Effector CD4-positive, alpha-beta T cell (primary cell): Measurements from ENCODE around the gene RAB11B.
A peak's percentile ranks its signal among the peaks of the same experiment; 100 is the strongest.
"Not testable (repeated sequence)": the region's sequence is repeated elsewhere in the genome, so short reads cannot be mapped to it uniquely, and the experiment has no call there.

Experiments
- DNase-seq: peaks from one replicate; pipeline ENCODE4 v3.0.0-alpha.2; 2020

Gene RAB11B

GRCh38 chr19:8430650-8431049, 40.5 kb downstream of the RAB11B start:
- DNase-seq, result no peak

GRCh38 chr19:8438236-8438635, 48.1 kb downstream of the RAB11B start:
- no peak for DNase-seq

GRCh38 chr19:8441725-8442544, 51.8 kb downstream of the RAB11B start:
- DNase-seq, result no peak

- not testable (repeated sequence) for DNase-seq
Observed at GRCh38 chr19:8444140-8444676, 54.0 kb downstream of the RAB11B start.

DNA sequence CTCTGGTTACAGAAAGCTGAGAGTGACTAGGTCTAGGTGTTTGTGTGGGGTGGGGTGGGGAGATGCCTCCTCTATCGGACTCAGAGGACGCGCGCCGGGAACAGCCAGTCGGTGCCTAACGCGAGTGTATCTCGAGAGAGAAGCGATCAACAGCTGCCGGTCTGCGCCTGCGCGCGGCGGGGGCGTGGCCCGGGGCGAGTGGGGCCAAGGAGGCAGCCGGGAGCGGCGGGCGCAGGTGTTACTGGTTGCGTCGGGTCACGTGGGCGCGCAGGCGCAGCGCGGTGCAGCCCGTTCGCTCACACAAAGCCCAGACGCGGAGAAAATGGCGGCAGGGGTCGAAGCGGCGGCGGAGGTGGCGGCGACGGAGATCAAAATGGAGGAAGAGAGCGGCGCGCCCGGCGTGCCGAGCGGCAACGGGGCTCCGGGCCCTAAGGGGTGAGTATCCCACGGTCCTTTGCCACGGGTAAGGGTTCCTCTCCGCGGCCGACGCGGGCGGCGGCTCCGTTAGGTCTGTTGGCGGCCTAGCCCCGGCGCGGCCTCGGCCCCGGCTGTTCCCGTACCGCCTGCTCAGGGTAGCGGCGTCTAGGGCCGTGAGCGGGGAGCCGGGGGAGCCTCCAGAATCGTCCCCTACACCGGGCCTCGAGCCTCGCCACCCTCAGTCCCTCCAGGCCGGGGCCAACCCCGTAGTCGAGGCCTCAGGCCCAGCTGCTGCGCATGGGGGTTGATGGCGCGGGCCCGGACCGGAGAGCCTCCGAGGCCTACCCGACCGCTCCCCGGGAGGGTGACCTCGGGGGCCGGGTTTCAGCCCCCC, 54.7 kb downstream of the RAB11B start, which contains the start of gene HNRNPM:
HNRNPM (plus strand) TSS at position 299 of the 811 bp plus-strand sequence; CDS start at position 323, 24 bp downstream.
- peak; percentile 100 for DNase-seq

DNA sequence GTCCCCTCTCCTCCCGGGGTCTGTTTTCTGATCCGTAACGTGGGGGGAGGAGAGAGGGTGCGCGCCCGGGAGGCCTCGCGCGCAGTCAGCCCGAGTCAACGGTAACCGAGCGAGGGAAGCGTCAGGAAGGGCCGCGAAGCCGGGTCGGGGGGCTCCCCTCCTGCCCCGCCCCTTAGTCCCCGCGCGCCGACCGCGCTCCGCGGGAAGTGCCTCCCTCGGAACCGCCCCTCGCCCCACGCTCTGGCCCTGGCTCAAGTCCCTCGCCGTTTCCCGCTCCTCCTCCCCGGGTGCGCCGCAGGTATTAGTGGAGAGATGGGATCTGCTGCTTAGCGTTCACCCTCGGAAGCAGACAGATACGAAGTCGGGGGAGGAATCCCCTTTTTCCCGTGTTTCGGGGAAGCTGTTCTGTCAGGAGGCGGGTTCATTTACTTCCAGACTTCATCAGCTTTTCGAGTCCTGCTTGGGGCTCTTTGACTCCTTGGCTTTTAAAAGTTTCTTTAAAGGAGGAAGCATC, 55.4 kb downstream of the RAB11B start:
- DNase-seq, result peak; percentile 29

- no peak for DNase-seq
Observed at GRCh38 chr19:8446061-8446709, 56.0 kb downstream of the RAB11B start.

GRCh38 chr19:8449830-8450229, 59.7 kb downstream of the RAB11B start:
- DNase-seq, result no peak

DNA sequence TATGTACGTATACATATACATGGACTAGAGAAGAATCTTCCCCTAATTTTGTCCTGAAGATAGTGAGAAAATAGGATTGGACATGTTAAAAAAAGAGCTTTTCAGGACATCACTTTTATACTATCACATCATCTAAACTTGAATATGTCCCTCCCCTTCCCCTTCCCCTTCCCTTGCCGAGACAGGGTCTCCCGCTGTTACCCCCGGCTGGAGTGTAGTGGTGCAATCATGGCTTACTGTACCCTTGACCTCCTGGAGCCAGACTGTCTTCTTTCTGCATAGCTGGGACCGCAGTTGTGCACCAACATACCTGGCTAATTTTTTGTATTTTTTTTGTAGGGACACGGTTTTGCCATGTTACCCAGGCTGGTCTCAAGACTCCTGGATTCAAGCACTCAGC, 61.2 kb downstream of the RAB11B start:
- DNase-seq, result no peak

DNA sequence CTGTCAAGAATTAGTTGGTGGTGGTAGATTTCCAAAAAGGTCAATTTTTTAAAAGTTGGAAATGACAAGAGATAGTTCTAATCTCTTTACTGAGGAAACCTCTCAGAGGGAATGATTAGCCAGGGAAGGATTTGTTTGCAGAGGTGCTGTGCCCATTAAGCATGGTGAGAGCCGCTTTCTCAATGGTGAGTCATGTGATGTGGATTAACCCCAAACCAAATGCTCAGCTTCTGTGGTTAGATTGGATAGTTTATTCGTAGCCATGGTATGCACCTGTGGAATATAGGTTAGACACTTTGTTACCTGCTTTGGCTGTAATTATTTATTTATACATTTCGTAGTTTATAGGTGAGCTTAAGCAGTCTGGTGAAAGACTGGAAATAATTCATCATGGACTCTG, 61.7 kb downstream of the RAB11B start:
- DNase-seq, result no peak

GRCh38 chr19:8452446-8453123, 62.4 kb downstream of the RAB11B start:
- DNase-seq, result no peak

DNA sequence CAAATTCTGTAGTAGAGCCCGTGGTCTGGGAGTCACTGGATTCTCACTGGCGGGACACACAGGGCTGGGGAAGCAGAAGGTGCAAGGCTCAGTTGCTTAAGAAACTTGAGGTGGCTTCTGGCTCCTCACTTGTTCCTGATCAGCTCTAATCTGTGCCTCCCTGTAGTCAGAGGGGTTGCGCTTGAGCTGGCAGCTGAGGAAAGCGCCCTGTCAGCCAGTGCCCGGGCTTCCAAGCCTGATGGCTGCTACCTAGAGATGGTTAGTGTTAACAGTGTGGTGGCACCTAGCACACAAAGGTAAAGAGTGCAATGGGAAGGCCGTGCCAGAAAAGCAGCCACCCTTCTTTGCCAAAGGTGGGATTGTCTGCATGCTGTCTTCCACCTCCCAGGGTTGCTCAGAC, 63.5 kb downstream of the RAB11B start:
- DNase-seq, result no peak
